NCI-H510A treated with DMSO at 0.1 percent for 48 hours (cell line): ENCODE results near the gene ANKRD28.
"Not testable (repeated sequence)": the region's sequence is repeated elsewhere in the genome, so short reads cannot be mapped to it uniquely, and the experiment has no call there.

Experiments used
- DNase-seq: peaks from one replicate; lab custom pipeline; 2025; lab: John Stamatoyannopoulos, UW

Gene ANKRD28

GRCh38 chr3:15771444-15771843, 26.3 kb downstream of the ANKRD28 start:
- no peak for DNase-seq

- DNase-seq, result no peak
Observed at GRCh38 chr3:15769256-15769915, 28.4 kb downstream of the ANKRD28 start.

- no peak for DNase-seq
Observed at GRCh38 chr3:15768421-15769255, 29.1 kb downstream of the ANKRD28 start.

GRCh38 chr3:15766406-15766805, 31.4 kb downstream of the ANKRD28 start:
- DNase-seq, result no peak

GRCh38 chr3:15758295-15758694, 39.5 kb downstream of the ANKRD28 start:
- no peak for DNase-seq

GRCh38 chr3:15757824-15758223, 40.0 kb downstream of the ANKRD28 start:
- DNase-seq, result no peak

GRCh38 chr3:15756505-15756904, 41.3 kb downstream of the ANKRD28 start:
- no peak for DNase-seq

GRCh38 chr3:15755780-15756179, 42.0 kb downstream of the ANKRD28 start:
- DNase-seq, result no peak

GRCh38 chr3:15755181-15755580, 42.6 kb downstream of the ANKRD28 start:
- no peak for DNase-seq

GRCh38 chr3:15754047-15754446, 43.7 kb downstream of the ANKRD28 start:
- DNase-seq, result no peak

- DNase-seq, result no peak
Observed at GRCh38 chr3:15753056-15753710, 44.6 kb downstream of the ANKRD28 start.

GRCh38 chr3:15750879-15751278, 46.9 kb downstream of the ANKRD28 start:
- no peak for DNase-seq

GRCh38 chr3:15750143-15750542, 47.6 kb downstream of the ANKRD28 start:
- DNase-seq, result no peak

GRCh38 chr3:15745896-15746295, 51.9 kb downstream of the ANKRD28 start:
- not testable (repeated sequence) for DNase-seq

GRCh38 chr3:15744176-15744575, 53.6 kb downstream of the ANKRD28 start:
- no peak for DNase-seq

GRCh38 chr3:15743587-15744009, 54.2 kb downstream of the ANKRD28 start:
- no peak for DNase-seq

- not testable (repeated sequence) for DNase-seq
Observed at GRCh38 chr3:15742236-15742635, 55.5 kb downstream of the ANKRD28 start.

- DNase-seq, result not testable (repeated sequence)
Observed at GRCh38 chr3:15738616-15739005, 59.2 kb downstream of the ANKRD28 start.

GRCh38 chr3:15731024-15731423, 66.8 kb downstream of the ANKRD28 start:
- DNase-seq, result no peak

- no peak for DNase-seq
Observed at GRCh38 chr3:15728766-15729165, 69.0 kb downstream of the ANKRD28 start.

- no peak for DNase-seq
Observed at GRCh38 chr3:15726881-15727280, 70.9 kb downstream of the ANKRD28 start.

- DNase-seq, result no peak
Observed at GRCh38 chr3:15726043-15726442, 71.7 kb downstream of the ANKRD28 start.

GRCh38 chr3:15724446-15724845, 73.3 kb downstream of the ANKRD28 start:
- no peak for DNase-seq
